ENCODE measurements around the gene DCDC1. TPM values are rescaled to one million over a fixed set of nuclear protein-coding genes. Genes with fewer than 3 reads are reported as not detected.

DCDC1 gene
- total RNA-seq, 1 experiment from 2014 or later, result 1.5 TPM

DNA sequence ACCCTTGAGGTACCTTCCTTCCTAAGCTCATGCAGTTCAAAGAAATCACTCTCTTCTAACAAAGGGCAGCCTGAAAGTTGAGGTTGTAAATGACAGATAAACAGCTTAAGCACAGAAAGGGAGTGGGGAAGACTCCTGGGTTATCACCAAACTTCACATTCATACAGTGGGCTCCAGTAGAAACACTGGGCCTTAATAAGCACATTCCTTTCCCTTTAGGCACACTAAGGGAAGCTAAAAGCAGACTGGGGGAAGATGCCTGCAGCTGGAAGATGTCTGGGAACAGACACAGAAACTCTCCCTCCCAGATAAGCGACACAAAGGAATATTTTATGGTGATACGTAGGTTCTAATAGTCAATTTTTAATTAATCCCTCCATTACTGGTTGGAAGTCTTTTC lies 433.0 kb downstream of the DCDC1 start:
- no peak overlapping the region for H3K9ac ChIP-seq (ENCODE audit: low read length)

More for the DNA sequence above, 433.0 kb downstream of the DCDC1 start:
- ChIA-PET POLR2A (no interaction called here), CTCF (no interaction called here), RAD21 (ENCODE audit: low non-redundant PET in 1 of 2, low total read pairs in 2 of 2, uncharacterized antibody in 2 of 2, unreplicated experiment in 2 of 2) (no interaction called here)
- Histone ChIP-seq H3K27ac (ENCODE audit: low read depth, low read length) (no peak overlapping the region), H3K79me2 (ENCODE audit: insufficient read depth, low read length) (no peaks in the 10 kb centered on the region), H3K9me2 (ENCODE audit: insufficient read depth) (no peaks in the 10 kb centered on the region), H4K20me1 (ENCODE audit: insufficient read depth) (no peaks in the 10 kb centered on the region), H3K36me3 (ENCODE audit: control insufficient read depth in 1 of 2, insufficient read depth in 2 of 2, low read length in 2 of 2) (no peaks in the 10 kb centered on the region), H3K4me2 (ENCODE audit: low read length) (no peak overlapping the region), H2AFZ (ENCODE audit: low read depth, low read length, poor library complexity, severe bottlenecking) (no peak overlapping the region), H3K4me1 (ENCODE audit: control insufficient read depth in 1 of 2, insufficient read depth in 2 of 2, low read length in 2 of 2) (no peaks in the 10 kb centered on the region), H3K4me3 (replicated peaks in 1 of 2; ENCODE audit: low read depth in 1 of 2, low read length in 2 of 2) (no peak overlapping the region), H3K27me3 (ENCODE audit: insufficient read depth, low read length) (0 out of 2 replicates have a peak, but pooled peaks cover 8% of the 10 kb centered on the region), H3K9me3 (ENCODE audit: control insufficient read depth in 1 of 2, insufficient read depth in 1 of 2, low read depth in 1 of 2, low read length in 2 of 2) (no peaks in the 10 kb centered on the region)
- no peak for ATAC-seq
- no TSS peak for BruUV-seq (replicated peaks)
- DNase-seq (ENCODE audit: low read depth, low spot score), result no peak
- TF ChIP-seq CEBPB (IDR thresholded peaks at IDR 0.05; ENCODE audit: low read depth) (no peak), JUND (IDR thresholded peaks at IDR 0.05) (no peak), ELF1 (IDR thresholded peaks at IDR 0.05; ENCODE audit: borderline replicate concordance, low read depth) (no peak), POLR2AphosphoS5 (IDR thresholded peaks at IDR 0.05; ENCODE audit: low read depth, low read length) (no peak), EZH2 (IDR thresholded peaks at IDR 0.05) (no peak), FOSL1 (IDR thresholded peaks at IDR 0.05; ENCODE audit: low read depth) (no peak), ZNF274 (IDR thresholded peaks at IDR 0.05; ENCODE audit: low read depth, low read length) (no peak), SIN3A (IDR thresholded peaks at IDR 0.05; ENCODE audit: low read depth) (no peak), RAD21 (IDR thresholded peaks at IDR 0.05; ENCODE audit: low read depth) (no peak), EGR1 (IDR thresholded peaks at IDR 0.05; ENCODE audit: low read depth) (no peak), YY1 (IDR thresholded peaks at IDR 0.05; ENCODE audit: extremely low read depth, insufficient replicate concordance, low read depth, low read length) (no peak), CBX3 (IDR thresholded peaks at IDR 0.05; ENCODE audit: low read depth) (no peak), SRF (IDR thresholded peaks at IDR 0.05; ENCODE audit: low read depth) (no peak), ZFX (IDR thresholded peaks at IDR 0.05) (no peak)
- TF ChIP-seq, protein P1, sequence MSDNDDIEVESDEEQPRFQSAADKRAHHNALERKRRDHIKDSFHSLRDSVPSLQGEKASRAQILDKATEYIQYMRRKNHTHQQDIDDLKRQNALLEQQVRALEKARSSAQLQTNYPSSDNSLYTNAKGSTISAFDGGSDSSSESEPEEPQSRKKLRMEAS (IDR thresholded peaks at IDR 0.05), result no peak
- TF ChIP-seq, protein P2, sequence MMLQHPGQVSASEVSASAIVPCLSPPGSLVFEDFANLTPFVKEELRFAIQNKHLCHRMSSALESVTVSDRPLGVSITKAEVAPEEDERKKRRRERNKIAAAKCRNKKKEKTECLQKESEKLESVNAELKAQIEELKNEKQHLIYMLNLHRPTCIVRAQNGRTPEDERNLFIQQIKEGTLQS (IDR thresholded peaks at IDR 0.05), result no peak
- TF ChIP-seq, protein P3, sequence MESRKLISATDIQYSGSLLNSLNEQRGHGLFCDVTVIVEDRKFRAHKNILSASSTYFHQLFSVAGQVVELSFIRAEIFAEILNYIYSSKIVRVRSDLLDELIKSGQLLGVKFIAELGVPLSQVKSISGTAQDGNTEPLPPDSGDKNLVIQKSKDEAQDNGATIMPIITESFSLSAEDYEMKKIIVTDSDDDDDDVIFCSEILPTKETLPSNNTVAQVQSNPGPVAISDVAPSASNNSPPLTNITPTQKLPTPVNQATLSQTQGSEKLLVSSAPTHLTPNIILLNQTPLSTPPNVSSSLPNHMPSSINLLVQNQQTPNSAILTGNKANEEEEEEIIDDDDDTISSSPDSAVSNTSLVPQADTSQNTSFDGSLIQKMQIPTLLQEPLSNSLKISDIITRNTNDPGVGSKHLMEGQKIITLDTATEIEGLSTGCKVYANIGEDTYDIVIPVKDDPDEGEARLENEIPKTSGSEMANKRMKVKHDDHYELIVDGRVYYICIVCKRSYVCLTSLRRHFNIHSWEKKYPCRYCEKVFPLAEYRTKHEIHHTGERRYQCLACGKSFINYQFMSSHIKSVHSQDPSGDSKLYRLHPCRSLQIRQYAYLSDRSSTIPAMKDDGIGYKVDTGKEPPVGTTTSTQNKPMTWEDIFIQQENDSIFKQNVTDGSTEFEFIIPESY (IDR thresholded peaks at IDR 0.05; ENCODE audit: extremely low read depth, insufficient replicate concordance, low read length), result no peak
- intact Hi-C loops (cut with micrococcal nuclease), result no loop called here

Measured in HCT116 (cell line).